ENCODE data around the gene RTN3.

DNA sequence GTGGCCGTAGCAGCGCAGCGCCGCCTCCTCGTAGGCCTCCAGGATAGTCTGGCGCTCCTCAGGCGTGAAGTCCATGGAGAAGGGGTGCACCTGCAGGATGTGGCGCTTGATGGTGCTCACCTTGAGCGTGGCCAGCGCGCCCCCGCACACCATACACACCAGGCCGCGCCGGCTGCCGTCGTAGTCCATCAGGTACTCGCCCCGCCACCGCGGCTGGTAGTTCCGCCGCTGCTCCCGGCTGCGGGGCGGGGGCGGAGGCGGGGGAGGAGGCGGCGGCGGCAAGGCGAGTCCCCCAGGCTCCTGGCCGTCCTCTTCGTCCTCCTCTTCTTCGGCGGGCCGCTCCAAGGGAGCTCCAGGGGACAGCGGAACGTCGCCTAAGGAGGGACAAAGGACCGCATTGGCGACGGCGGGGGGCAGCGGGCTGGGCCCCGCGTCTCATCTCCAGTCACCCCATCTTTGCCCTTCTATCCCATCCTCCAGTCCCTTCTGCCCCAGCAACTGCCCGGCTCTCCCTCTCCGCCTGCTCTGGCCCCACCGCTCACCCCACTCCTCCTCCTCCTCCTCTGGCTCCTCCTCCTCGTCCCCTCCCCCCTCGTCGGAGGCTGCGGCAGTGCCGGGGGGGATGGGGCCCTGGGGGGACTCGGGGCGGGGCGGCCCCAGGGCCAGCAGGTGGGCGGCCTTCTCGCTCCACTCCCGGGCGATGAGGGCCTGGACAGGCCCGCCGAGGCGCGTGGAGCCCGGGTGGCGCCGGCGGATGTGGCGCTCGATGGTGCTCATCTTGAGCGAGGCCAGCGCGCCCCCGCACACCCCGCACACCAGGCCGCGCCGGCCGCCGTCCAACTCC lies 82.4 kb downstream of the RTN3 start:
- TF ChIP-seq ZFP30 (CRISPR knock-in tag; IDR thresholded peaks at IDR 0.05) (no peak), PPARA (CRISPR knock-in tag; IDR thresholded peaks at IDR 0.05; ENCODE audit: borderline replicate concordance) (no peak), ARNTL (CRISPR knock-in tag; IDR thresholded peaks at IDR 0.05; ENCODE audit: borderline replicate concordance, low read depth) (no peak)
- TF ChIP-seq, protein P1, sequence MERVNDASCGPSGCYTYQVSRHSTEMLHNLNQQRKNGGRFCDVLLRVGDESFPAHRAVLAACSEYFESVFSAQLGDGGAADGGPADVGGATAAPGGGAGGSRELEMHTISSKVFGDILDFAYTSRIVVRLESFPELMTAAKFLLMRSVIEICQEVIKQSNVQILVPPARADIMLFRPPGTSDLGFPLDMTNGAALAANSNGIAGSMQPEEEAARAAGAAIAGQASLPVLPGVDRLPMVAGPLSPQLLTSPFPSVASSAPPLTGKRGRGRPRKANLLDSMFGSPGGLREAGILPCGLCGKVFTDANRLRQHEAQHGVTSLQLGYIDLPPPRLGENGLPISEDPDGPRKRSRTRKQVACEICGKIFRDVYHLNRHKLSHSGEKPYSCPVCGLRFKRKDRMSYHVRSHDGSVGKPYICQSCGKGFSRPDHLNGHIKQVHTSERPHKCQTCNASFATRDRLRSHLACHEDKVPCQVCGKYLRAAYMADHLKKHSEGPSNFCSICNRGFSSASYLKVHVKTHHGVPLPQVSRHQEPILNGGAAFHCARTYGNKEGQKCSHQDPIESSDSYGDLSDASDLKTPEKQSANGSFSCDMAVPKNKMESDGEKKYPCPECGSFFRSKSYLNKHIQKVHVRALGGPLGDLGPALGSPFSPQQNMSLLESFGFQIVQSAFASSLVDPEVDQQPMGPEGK (CRISPR knock-in tag; IDR thresholded peaks at IDR 0.05; ENCODE audit: borderline replicate concordance) = no peak
